Colonic mucosa (tissue), 4 donors: Measurements from ENCODE around the gene LAYN. TPM values are rescaled to one million over a fixed set of nuclear protein-coding genes. Genes with fewer than 3 reads are reported as not detected.

Experiments used
- DNase-seq: peaks from one replicate; pipeline ENCODE4 v3.0.0-alpha.2; 2020
- H3K27ac ChIP-seq: fragments of 200-600 bp; one replicate; pipeline ENCODE4 v1.8.0; 2021
- H3K27me3 ChIP-seq: fragments of 200-600 bp; one replicate; pipeline ENCODE4 v1.8.0; 2021
- H3K36me3 ChIP-seq: fragments of 200-600 bp; one replicate; pipeline ENCODE4 v1.8.0; 2021
- H3K4me1 ChIP-seq: fragments of 200-600 bp; one replicate; pipeline ENCODE4 v1.8.0; 2021; ENCODE audit warnings: mild to moderate bottlenecking
- H3K4me3 ChIP-seq: fragments of 200-600 bp; one replicate; pipeline ENCODE4 v1.8.0; 2021
- H3K9ac ChIP-seq, 2 donors: one replicate each; pipeline ENCODE4 v1.7.0; 2013; ENCODE audit warnings: control low read depth in 2 of 2, low read depth in 2 of 2, low read length in 2 of 2
- H3K9me3 ChIP-seq: fragments of 200-600 bp; one replicate; pipeline ENCODE4 v1.8.0; 2021
- CTCF ChIP-seq: fragments of 200-600 bp; IDR thresholded peaks from one replicate; pipeline ENCODE4 v1.8.0; 2022; ENCODE audit warnings: antibody characterized with exemption, mild to moderate bottlenecking
- intact Hi-C: fragments of 100-400 bp; cut with DNase I; formaldehyde crosslinking; loops from one replicate; pipeline ENCODE4 v1.14.1; 2022
- total RNA-seq, 2 donors: library from RNA; stranded (reverse); fragmentation: NEBNext Ultra II Directional in 1 of 2; extraction: Animal tissue kit (Norgen Biotek cat#: 25700) in 1 of 2; gene quantifications; one replicate each; pipeline ENCODE4 v1.2.1, GENCODE V29; 2021
- donor health status: healthy.
- donor health status: DM: no; HTN: no; CAD: no.
- donor health status: DM: no; HTN: no; CAD: no.

LAYN gene
- total RNA-seq = 1 to 10 TPM in 1 of 2 donors, under 1 TPM in 1; 0.99 to 9.0 TPM

- Histone ChIP-seq H3K36me3 (no peaks in the 10 kb centered on the region), H3K9me3 (no peaks in the 10 kb centered on the region), H3K4me3 (peak within 1 kb of the TSS; percentile 43), H3K27me3 (peaks cover 23% of the 10 kb centered on the region), H3K27ac (peak within 1 kb of the TSS; percentile 41), H3K4me1 (peaks cover 3% of the 10 kb centered on the region), H3K9ac (peak within 1 kb of the TSS; percentile 23 to 47)
- peak; percentile 22 for DNase-seq
- intact Hi-C loops = no loop called here
- TF ChIP-seq CTCF = no peak
Measured at GRCh38 chr11:111540114-111540936, at the start of gene LAYN. Gene LAYN, plus strand, starts transcription at chr11:111540720. Its CDS starts 124 bp downstream, at chr11:111540844.

DNA sequence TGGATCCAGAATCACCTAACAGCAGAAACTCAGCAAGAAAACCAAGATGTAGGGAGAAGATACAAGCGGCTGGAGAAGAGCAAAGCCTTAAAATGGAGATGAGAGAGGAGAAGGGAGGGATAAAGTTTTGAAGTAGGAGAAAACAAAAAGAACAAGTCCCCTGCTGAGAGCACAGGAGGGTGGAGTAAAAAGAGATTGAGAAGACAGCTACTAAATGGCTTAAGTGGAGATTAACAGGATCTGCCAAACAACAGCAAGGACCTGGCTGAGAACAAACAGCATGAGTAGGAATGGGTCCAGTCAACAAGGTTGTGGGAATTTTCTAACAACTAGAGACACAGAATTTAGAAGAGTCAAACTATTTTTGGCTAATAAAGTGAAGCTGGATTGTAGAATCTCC lies 46.5 kb upstream of the LAYN start:
- Histone ChIP-seq H3K9me3 (no peaks in the 10 kb centered on the region), H3K27ac (no peak overlapping the region), H3K4me1 (no peaks in the 10 kb centered on the region), H3K36me3 (no peaks in the 10 kb centered on the region), H3K4me3 (no peak overlapping the region), H3K9ac (no peak overlapping the region), H3K27me3 (no peaks in the 10 kb centered on the region)
- intact Hi-C loops = no loop called here
- no peak for DNase-seq
- TF ChIP-seq CTCF = no peak

- no peak overlapping the region for H3K4me3 ChIP-seq
Measured at GRCh38 chr11:111499483-111499882, 41.0 kb upstream of the LAYN start.

DNA sequence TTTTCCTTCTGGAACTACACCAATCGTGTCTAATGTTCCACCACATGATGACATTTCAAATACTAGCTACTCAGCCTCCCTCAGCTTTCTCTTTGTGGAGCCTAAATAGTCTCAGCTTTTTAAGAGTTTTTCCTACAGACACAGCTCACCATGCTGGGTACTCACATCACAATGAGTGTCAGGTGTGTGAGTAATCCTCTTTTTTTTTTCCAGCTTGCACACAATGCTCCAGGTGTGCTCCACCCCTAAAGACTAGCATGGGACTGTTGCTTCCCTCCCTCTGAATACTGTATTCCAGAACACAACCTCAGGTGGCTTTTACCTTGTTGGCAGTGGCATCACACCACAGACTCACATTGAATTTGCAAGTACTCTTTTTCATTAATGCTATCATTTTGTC lies 40.0 kb upstream of the LAYN start:
- Histone ChIP-seq H3K9ac (no peak overlapping the region), H3K4me3 (no peak overlapping the region), H3K36me3 (no peaks in the 10 kb centered on the region), H3K27ac (no peak overlapping the region), H3K27me3 (no peaks in the 10 kb centered on the region), H3K4me1 (no peaks in the 10 kb centered on the region), H3K9me3 (no peaks in the 10 kb centered on the region)
- intact Hi-C loops = no loop called here
- no peak for DNase-seq
- no peak for TF ChIP-seq CTCF

More at GRCh38 chr11:111499483-111499882, 41.0 kb upstream of the LAYN start:
- H3K27ac ChIP-seq = no peak overlapping the region
- intact Hi-C loops = no loop called here
- no peak overlapping the region for H3K9ac ChIP-seq
- no peaks in the 10 kb centered on the region for H3K27me3 ChIP-seq
- H3K4me1 ChIP-seq = no peaks in the 10 kb centered on the region
- no peak for TF ChIP-seq CTCF
- no peaks in the 10 kb centered on the region for H3K9me3 ChIP-seq
- no peak for DNase-seq
- no peaks in the 10 kb centered on the region for H3K36me3 ChIP-seq

- H3K36me3 ChIP-seq = no peaks in the 10 kb centered on the region
- no peaks in the 10 kb centered on the region for H3K27me3 ChIP-seq
- intact Hi-C loops = no loop called here
- no peaks in the 10 kb centered on the region for H3K4me1 ChIP-seq
- H3K9me3 ChIP-seq = no peaks in the 10 kb centered on the region
- no peak overlapping the region for H3K9ac ChIP-seq
- DNase-seq = no peak
- no peak overlapping the region for H3K27ac ChIP-seq
- H3K4me3 ChIP-seq = no peak overlapping the region
- TF ChIP-seq CTCF = no peak
Measured at GRCh38 chr11:111502611-111503010, 37.9 kb upstream of the LAYN start.
